Gastrocnemius medialis (tissue), 4 donors: ENCODE results near the gene CCN5.

ENCODE experiments used
- POLR2A ChIP-seq, 2 donors: fragments of 450-650 bp; IDR thresholded peaks; one replicate each; pipeline ENCODE4 v1.6.1; 2017; ENCODE audit warnings: antibody characterized with exemption in 2 of 2, mild to moderate bottlenecking in 2 of 2, moderate library complexity in 2 of 2
- TF ChIP-seq, protein P1 (sequence below), 5 experiments: fragments of 450-650 bp in 3 of 5; fragments of 200-600 bp in 2 of 5; sonication (generic) in 2 of 5; IDR thresholded peaks in 4 of 5; conservative IDR thresholded peaks in 1 of 5; 1 replicate in 4 of 5; 2 replicates in 1 of 5; pipeline ENCODE4 v1.5.1; 2016 to 2019; ENCODE audit warnings: antibody characterized with exemption in 5 of 5, mild to moderate bottlenecking in 3 of 5, moderate library complexity in 3 of 5

DNA sequence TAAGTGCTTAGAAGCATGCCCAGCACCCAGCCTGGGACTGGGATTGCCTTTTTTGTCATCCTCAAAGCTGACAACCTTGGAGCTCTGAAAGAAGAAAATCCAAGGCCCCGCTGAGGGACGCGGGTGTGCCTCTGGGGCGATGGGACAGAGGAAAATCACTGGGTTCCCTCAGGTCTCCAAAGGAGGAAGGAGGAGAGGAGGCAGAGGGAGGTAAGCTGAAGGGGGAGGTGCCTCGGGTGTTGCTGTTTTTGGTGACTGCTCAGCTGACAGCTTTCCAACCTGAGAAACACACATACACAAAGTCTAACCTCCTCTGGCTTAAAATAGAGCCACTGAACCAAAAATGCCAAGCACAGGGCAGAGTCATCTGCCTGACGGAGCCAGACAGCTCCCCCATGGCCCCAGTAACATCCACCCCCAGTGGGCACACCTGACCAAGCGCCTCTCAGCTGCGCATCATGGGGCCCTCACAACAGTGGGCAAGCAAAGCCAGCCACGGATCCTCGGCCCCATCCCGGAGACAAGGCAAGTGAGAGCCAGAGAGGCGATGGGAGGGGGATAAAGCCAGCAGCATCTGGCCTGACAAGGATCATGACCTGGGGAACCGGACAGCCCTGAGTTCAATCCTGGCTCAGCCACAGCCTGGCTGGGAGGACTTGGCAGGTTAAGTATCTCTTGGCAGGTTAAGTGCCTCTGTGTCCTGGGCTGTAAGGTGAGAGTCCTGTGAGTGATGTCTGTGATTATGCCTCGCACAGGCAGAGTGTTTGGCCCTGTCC lies 27.3 kb downstream of the CCN5 start:
- TF ChIP-seq, protein P1, sequence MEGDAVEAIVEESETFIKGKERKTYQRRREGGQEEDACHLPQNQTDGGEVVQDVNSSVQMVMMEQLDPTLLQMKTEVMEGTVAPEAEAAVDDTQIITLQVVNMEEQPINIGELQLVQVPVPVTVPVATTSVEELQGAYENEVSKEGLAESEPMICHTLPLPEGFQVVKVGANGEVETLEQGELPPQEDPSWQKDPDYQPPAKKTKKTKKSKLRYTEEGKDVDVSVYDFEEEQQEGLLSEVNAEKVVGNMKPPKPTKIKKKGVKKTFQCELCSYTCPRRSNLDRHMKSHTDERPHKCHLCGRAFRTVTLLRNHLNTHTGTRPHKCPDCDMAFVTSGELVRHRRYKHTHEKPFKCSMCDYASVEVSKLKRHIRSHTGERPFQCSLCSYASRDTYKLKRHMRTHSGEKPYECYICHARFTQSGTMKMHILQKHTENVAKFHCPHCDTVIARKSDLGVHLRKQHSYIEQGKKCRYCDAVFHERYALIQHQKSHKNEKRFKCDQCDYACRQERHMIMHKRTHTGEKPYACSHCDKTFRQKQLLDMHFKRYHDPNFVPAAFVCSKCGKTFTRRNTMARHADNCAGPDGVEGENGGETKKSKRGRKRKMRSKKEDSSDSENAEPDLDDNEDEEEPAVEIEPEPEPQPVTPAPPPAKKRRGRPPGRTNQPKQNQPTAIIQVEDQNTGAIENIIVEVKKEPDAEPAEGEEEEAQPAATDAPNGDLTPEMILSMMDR (IDR thresholded peaks at IDR 0.05 in 4 of 5, conservative IDR thresholded peaks at IDR 0.05 in 1 of 5), result no peak
- TF ChIP-seq POLR2A (IDR thresholded peaks at IDR 0.05), result no peak
